Heart left ventricle (tissue), 13 donors: ENCODE measurements around the gene PACSIN1.

Experiments used
- CTCF ChIP-seq, 12 donors: fragments of 200-600 bp; sonication (generic) in 4 of 12; IDR thresholded peaks; one replicate each; pipeline versions ENCODE4 v1.5.0 to v1.8.0; 2018 to 2022; ENCODE audit warnings: antibody characterized with exemption in 12 of 12, mild to moderate bottlenecking in 5 of 12
- POLR2A ChIP-seq, 2 donors: fragments of 450-650 bp; IDR thresholded peaks; one replicate each; pipeline ENCODE4 v1.6.1; 2017; ENCODE audit warnings: antibody characterized with exemption in 2 of 2, mild to moderate bottlenecking in 2 of 2, moderate library complexity in 2 of 2
- donor health status: ischemic (EF 13 %, LVEDD 7.1; RV severe dilation, severe dysfunction).
- donor health status: DM: no; HTN: yes; CAD: no.
- donor health status: DM: no; HTN: no; CAD: no.
- donor health status: ischemic (EF 25% LVEDD 6.9; RV normal size, moderate dysfunction).
- donor health status: ischemic (EF 25% LVEDD 5.7; RV mildly dilated, moderate dysfunction).
- donor health status: ischemic (EF 35%, LVEDD 5.7; RV mildly dilated, moderate dysfunction).
- donor health status: nonischemic (EF 11% LVEDD 7.7; RV severe dilation, severe dysfunction).
- donor health status: DM: yes; HTN: yes; CAD: no.
- donor health status: PGD.
- donor health status: ischemic (EF 29% LVEDD 5.4; RV normal size, mild dysfunction).
- donor health status: nonischemic (EF 23%, LVEDD 6.1; RV moderate dilation, normal function).

GRCh38 chr6:34538581-34538980 is 72.7 kb downstream of the PACSIN1 start:
- TF ChIP-seq POLR2A (IDR thresholded peaks at IDR 0.05) (no peak), CTCF (IDR thresholded peaks at IDR 0.05) (no peak)
